Endometrial microvascular endothelial cells (primary cell): ENCODE measurements around the gene ROCK2. TPM values are rescaled to one million over a fixed set of nuclear protein-coding genes. Genes with fewer than 3 reads are reported as not detected.
"Not testable (repeated sequence)": the region's sequence is repeated elsewhere in the genome, so short reads cannot be mapped to it uniquely, and the experiment has no call there.

Source experiments
- in situ Hi-C: cut with HindIII; loops from 2 replicates; pipeline ENCODE4 v1.10.0; 2017; ENCODE audit warnings: low sequenced_read_pairs, low pct_unique_long_range_greater_than_20kb; ENCODE audit errors: inconsistent ontology term
- total RNA-seq: library from RNA; depleted of rRNA; stranded (reverse); fragments of >200 nt; gene quantifications from one replicate; pipeline ENCODE4 v1.2.3, GENCODE V29; 2015; ENCODE audit errors: inconsistent ontology term

ROCK2 gene
- total RNA-seq, 1 donor from 2014 or later, result 39.5 TPM

- in situ Hi-C loops, result no loop called here
Observed at GRCh38 chr2:11344956-11345677, 681 bp upstream of the ROCK2 start.

GRCh38 chr2:11343650-11344341, 640 bp downstream of the ROCK2 start:
- in situ Hi-C loops, result no loop called here

GRCh38 chr2:11343368-11343649, 1.1 kb downstream of the ROCK2 start:
- in situ Hi-C loops, result no loop called here

GRCh38 chr2:11342551-11343367, 1.7 kb downstream of the ROCK2 start:
- in situ Hi-C loops, result no loop called here

- in situ Hi-C loops, result no loop called here
Observed at GRCh38 chr2:11340717-11341116, 3.7 kb downstream of the ROCK2 start.

- in situ Hi-C loops, result no loop called here
Observed at GRCh38 chr2:11339508-11340083, 4.8 kb downstream of the ROCK2 start.

- in situ Hi-C loops, result no loop called here
Observed at GRCh38 chr2:11338580-11338979, 5.9 kb downstream of the ROCK2 start.

GRCh38 chr2:11337909-11338308, 6.5 kb downstream of the ROCK2 start:
- in situ Hi-C loops, result no loop called here

GRCh38 chr2:11336189-11336588, 8.2 kb downstream of the ROCK2 start:
- in situ Hi-C loops, result no loop called here

- in situ Hi-C loops, result no loop called here
Observed at GRCh38 chr2:11333427-11334183, 10.8 kb downstream of the ROCK2 start.

GRCh38 chr2:11332596-11332995, 11.8 kb downstream of the ROCK2 start:
- in situ Hi-C loops, result no loop called here

- in situ Hi-C loops, result no loop called here
Observed at GRCh38 chr2:11330457-11331142, 13.8 kb downstream of the ROCK2 start.

GRCh38 chr2:11329776-11330175, 14.7 kb downstream of the ROCK2 start:
- in situ Hi-C loops, result no loop called here

GRCh38 chr2:11328522-11328921, 15.9 kb downstream of the ROCK2 start:
- in situ Hi-C loops, result not testable (repeated sequence)

GRCh38 chr2:11327871-11328270, 16.6 kb downstream of the ROCK2 start:
- in situ Hi-C loops, result no loop called here

- in situ Hi-C loops, result no loop called here
Observed at GRCh38 chr2:11326677-11327211, 17.7 kb downstream of the ROCK2 start.

- in situ Hi-C loops, result no loop called here
Observed at GRCh38 chr2:11325961-11326676, 18.3 kb downstream of the ROCK2 start.

GRCh38 chr2:11321847-11322246, 22.6 kb downstream of the ROCK2 start:
- in situ Hi-C loops, result no loop called here
